T-helper 2 cell treated with Interferon-gamma antibody and Interleukin-4, amounts not matched to agents 5 μg/mL and 100 μg/mL, for 36 hours (primary cell): ENCODE measurements around the gene ABHD17A.
A peak's percentile ranks its signal among the peaks of the same experiment; 100 is the strongest.
"Not testable (repeated sequence)": the region's sequence is repeated elsewhere in the genome, so short reads cannot be mapped to it uniquely, and the experiment has no call there.

Source experiments
- DNase-seq: peaks from one replicate; pipeline ENCODE4 v3.0.0; 2021; ENCODE audit warnings: low spot score
- H3K27ac Mint-ChIP-seq: one replicate; pipeline ENCODE4 v1.8.0; 2021; ENCODE audit warnings: mild to moderate bottlenecking, mixed read lengths
- H3K27me3 Mint-ChIP-seq: one replicate; pipeline ENCODE4 v1.8.0; 2021; ENCODE audit warnings: low read depth, mixed read lengths
- H3K36me3 Mint-ChIP-seq: one replicate; pipeline ENCODE4 v1.8.0; 2021; ENCODE audit warnings: low read depth, mixed read lengths
- H3K4me1 Mint-ChIP-seq: one replicate; pipeline ENCODE4 v1.8.0; 2021; ENCODE audit warnings: low read depth, mixed read lengths
- H3K4me3 Mint-ChIP-seq: one replicate; pipeline ENCODE4 v1.8.0; 2022; ENCODE audit warnings: mild to moderate bottlenecking, moderate library complexity, mixed read lengths
- H3K9me3 Mint-ChIP-seq: one replicate; pipeline ENCODE4 v1.8.0; 2021; ENCODE audit warnings: mixed read lengths

ABHD17A gene

GRCh38 chr19:1905110-1905862, 20.0 kb upstream of the ABHD17A start, which contains the start of the genes ADAT3 and SCAMP4:
Gene ADAT3, plus strand, starts transcription at chr19:1905399. Its CDS starts 6,649 bp downstream, at chr19:1912048.
Gene SCAMP4, plus strand, starts transcription at chr19:1905399. Its CDS starts 9,621 bp downstream, at chr19:1915020.
- Mint-ChIP-seq H3K36me3 (peaks cover 3% of the 10 kb centered on the region), H3K9me3 (no peaks in the 10 kb centered on the region), H3K27me3 (no peaks in the 10 kb centered on the region), H3K4me1 (peaks cover 27% of the 10 kb centered on the region), H3K4me3 (peak within 1 kb of the TSS; percentile 89), H3K27ac (peak within 1 kb of the TSS; percentile 86)
- DNase-seq: peak; percentile 99

- H3K36me3 Mint-ChIP-seq: peaks cover 3% of the 10 kb centered on the region
- no peak for DNase-seq
- no peaks in the 10 kb centered on the region for H3K27me3 Mint-ChIP-seq
- H3K27ac Mint-ChIP-seq: peak overlapping the region; percentile 62
- no peaks in the 10 kb centered on the region for H3K9me3 Mint-ChIP-seq
- H3K4me3 Mint-ChIP-seq: peak overlapping the region; percentile 84
- H3K4me1 Mint-ChIP-seq: peaks cover 25% of the 10 kb centered on the region
Measured at GRCh38 chr19:1904860-1905109, 19.5 kb upstream of the ABHD17A start.

GRCh38 chr19:1902923-1903322, 17.6 kb upstream of the ABHD17A start:
- Mint-ChIP-seq H3K27me3 (no peaks in the 10 kb centered on the region), H3K4me1 (peaks cover 31% of the 10 kb centered on the region), H3K9me3 (no peaks in the 10 kb centered on the region), H3K27ac (peak overlapping the region; percentile 65), H3K4me3 (peak overlapping the region; percentile 59), H3K36me3 (peaks cover 3% of the 10 kb centered on the region)
- no peak for DNase-seq

GRCh38 chr19:1901940-1902404, 16.7 kb upstream of the ABHD17A start:
- Mint-ChIP-seq H3K36me3 (peaks cover 3% of the 10 kb centered on the region), H3K4me3 (no peak overlapping the region), H3K27ac (no peak overlapping the region), H3K9me3 (no peaks in the 10 kb centered on the region), H3K4me1 (peaks cover 38% of the 10 kb centered on the region), H3K27me3 (no peaks in the 10 kb centered on the region)
- no peak for DNase-seq

- Mint-ChIP-seq H3K9me3 (no peaks in the 10 kb centered on the region), H3K4me1 (peaks cover 25% of the 10 kb centered on the region), H3K27me3 (no peaks in the 10 kb centered on the region), H3K36me3 (no peaks in the 10 kb centered on the region), H3K27ac (peak overlapping the region; percentile 98), H3K4me3 (peak overlapping the region; percentile 88)
- DNase-seq: no peak
Measured at GRCh38 chr19:1896508-1896907, 11.2 kb upstream of the ABHD17A start.

- Mint-ChIP-seq H3K4me3 (peak overlapping the region; percentile 16), H3K4me1 (peaks cover 28% of the 10 kb centered on the region), H3K36me3 (no peaks in the 10 kb centered on the region), H3K9me3 (no peaks in the 10 kb centered on the region), H3K27ac (peak overlapping the region; percentile 67), H3K27me3 (no peaks in the 10 kb centered on the region)
- no peak for DNase-seq
Measured at GRCh38 chr19:1893791-1894190, 8.5 kb upstream of the ABHD17A start.

- Mint-ChIP-seq H3K4me1 (peaks cover 12% of the 10 kb centered on the region), H3K27ac (peak overlapping the region; percentile 18), H3K36me3 (no peaks in the 10 kb centered on the region), H3K4me3 (no peak overlapping the region), H3K27me3 (no peaks in the 10 kb centered on the region), H3K9me3 (no peaks in the 10 kb centered on the region)
- no peak for DNase-seq
Measured at GRCh38 chr19:1889907-1890306, 4.6 kb upstream of the ABHD17A start.

- no peak overlapping the region for H3K27ac Mint-ChIP-seq
- peaks cover 13% of the 10 kb centered on the region for H3K36me3 Mint-ChIP-seq
- H3K9me3 Mint-ChIP-seq: no peaks in the 10 kb centered on the region
- peaks cover 18% of the 10 kb centered on the region for H3K4me1 Mint-ChIP-seq
- no peaks in the 10 kb centered on the region for H3K27me3 Mint-ChIP-seq
- H3K4me3 Mint-ChIP-seq: no peak overlapping the region
- DNase-seq: no peak
Measured at GRCh38 chr19:1888385-1888784, 3.1 kb upstream of the ABHD17A start.

GRCh38 chr19:1886360-1886759, 1.1 kb upstream of the ABHD17A start:
- H3K27ac Mint-ChIP-seq: not testable (repeated sequence)
- peaks cover 33% of the 10 kb centered on the region for H3K4me1 Mint-ChIP-seq

GRCh38 chr19:1884719-1885334, 469 bp downstream of the ABHD17A start:
- peaks cover 30% of the 10 kb centered on the region for H3K4me1 Mint-ChIP-seq
- no peak for DNase-seq

More at GRCh38 chr19:1886360-1886759, 1.1 kb upstream of the ABHD17A start:
- H3K36me3 Mint-ChIP-seq: peaks cover 22% of the 10 kb centered on the region
- not testable (repeated sequence) for H3K9me3 Mint-ChIP-seq, H3K27me3 Mint-ChIP-seq, DNase-seq, H3K4me3 Mint-ChIP-seq

GRCh38 chr19:1884291-1884718, 991 bp downstream of the ABHD17A start:
- Mint-ChIP-seq H3K4me3 (peak overlapping the region; percentile 98), H3K27ac (peak overlapping the region; percentile 98), H3K4me1 (peaks cover 30% of the 10 kb centered on the region), H3K36me3 (peaks cover 26% of the 10 kb centered on the region), H3K27me3 (no peaks in the 10 kb centered on the region), H3K9me3 (no peaks in the 10 kb centered on the region)
- DNase-seq: no peak

More at GRCh38 chr19:1884719-1885334, 469 bp downstream of the ABHD17A start:
- no peaks in the 10 kb centered on the region for H3K9me3 Mint-ChIP-seq
- H3K27me3 Mint-ChIP-seq: no peaks in the 10 kb centered on the region
- peak overlapping the region; percentile 98 for H3K4me3 Mint-ChIP-seq
- peaks cover 26% of the 10 kb centered on the region for H3K36me3 Mint-ChIP-seq
- peak overlapping the region; percentile 98 for H3K27ac Mint-ChIP-seq

- H3K36me3 Mint-ChIP-seq: peaks cover 26% of the 10 kb centered on the region
- no peaks in the 10 kb centered on the region for H3K9me3 Mint-ChIP-seq
- peak overlapping the region; percentile 98 for H3K4me3 Mint-ChIP-seq
- H3K4me1 Mint-ChIP-seq: peaks cover 30% of the 10 kb centered on the region
- no peaks in the 10 kb centered on the region for H3K27me3 Mint-ChIP-seq
- peak overlapping the region; percentile 98 for H3K27ac Mint-ChIP-seq
- DNase-seq: no peak
Measured at GRCh38 chr19:1883784-1884183, 1.5 kb downstream of the ABHD17A start.

- peak overlapping the region; percentile 98 for H3K4me3 Mint-ChIP-seq
- no peaks in the 10 kb centered on the region for H3K9me3 Mint-ChIP-seq
- DNase-seq: no peak
- H3K36me3 Mint-ChIP-seq: peaks cover 26% of the 10 kb centered on the region
- no peaks in the 10 kb centered on the region for H3K27me3 Mint-ChIP-seq
- peak overlapping the region; percentile 98 for H3K27ac Mint-ChIP-seq
- peaks cover 30% of the 10 kb centered on the region for H3K4me1 Mint-ChIP-seq
Measured at GRCh38 chr19:1882786-1883692, 2.3 kb downstream of the ABHD17A start.
